Liver (tissue), 9 donors: ENCODE measurements around the gene DIS3L2. TPM values are rescaled to one million over a fixed set of nuclear protein-coding genes. Genes with fewer than 3 reads are reported as not detected.

ENCODE experiments used
- DNase-seq: peaks from one replicate; pipeline ENCODE4 v3.0.0-alpha.2; 2017; ENCODE audit warnings: low spot score
- H3K27ac ChIP-seq, 2 donors: one replicate each; pipeline ENCODE4 v1.7.0; 2013; ENCODE audit warnings: inconsistent platforms in 2 of 2, low read length in 2 of 2, control low read depth in 1 of 2, low read depth in 1 of 2, mild to moderate bottlenecking in 1 of 2
- H3K27me3 ChIP-seq, 4 donors: one replicate each; pipeline versions ENCODE4 v1.6.1 to v1.7.0; 2013; ENCODE audit warnings: low read length in 3 of 4, inconsistent platforms in 1 of 4, mild to moderate bottlenecking in 1 of 4, moderate library complexity in 1 of 4; ENCODE audit not compliant: control insufficient read depth in 4 of 4, insufficient read depth in 4 of 4
- H3K36me3 ChIP-seq, 4 donors: one replicate each; pipeline versions ENCODE4 v1.6.1 to v1.7.0; 2013; ENCODE audit warnings: low read length in 3 of 4, mild to moderate bottlenecking in 3 of 4, low read depth in 1 of 4, moderate library complexity in 1 of 4; ENCODE audit not compliant: control insufficient read depth in 4 of 4, insufficient read depth in 3 of 4
- H3K4me1 ChIP-seq, 4 donors: one replicate each; pipeline versions ENCODE4 v1.6.1 to v1.7.0; 2013; ENCODE audit warnings: low read length in 3 of 4, mild to moderate bottlenecking in 3 of 4, moderate library complexity in 1 of 4; ENCODE audit not compliant: control insufficient read depth in 4 of 4, insufficient read depth in 4 of 4
- H3K4me3 ChIP-seq, 3 donors: one replicate each; pipeline versions ENCODE4 v1.6.1 to v1.7.0; 2013; ENCODE audit warnings: low read length in 3 of 3, control low read depth in 1 of 3, low read depth in 1 of 3, mild to moderate bottlenecking in 1 of 3
- H3K9ac ChIP-seq, 2 donors: one replicate each; pipeline ENCODE4 v1.7.0; 2013; ENCODE audit warnings: low read length in 2 of 2, mild to moderate bottlenecking in 2 of 2, moderate library complexity in 2 of 2, control low read depth in 1 of 2, low read depth in 1 of 2
- H3K9me3 ChIP-seq, 4 donors: one replicate each; pipeline versions ENCODE4 v1.6.1 to v1.7.0; 2013; ENCODE audit warnings: low read length in 3 of 4; ENCODE audit not compliant: control insufficient read depth in 4 of 4
- EGR1 ChIP-seq, 2 donors: IDR thresholded peaks; 2 replicates each; pipeline ENCODE4 v1.6.1; 2016 to 2018; ENCODE audit warnings: antibody characterized with exemption in 2 of 2, low read depth in 2 of 2
- FOXA1 ChIP-seq: IDR thresholded peaks from 2 replicates; pipeline ENCODE4 v1.6.1; 2016; ENCODE audit warnings: antibody characterized with exemption
- FOXA2 ChIP-seq: IDR thresholded peaks from 2 replicates; pipeline ENCODE4 v1.6.1; 2016; ENCODE audit warnings: antibody characterized with exemption
- GABPA ChIP-seq, 2 donors: IDR thresholded peaks in 1 of 2; conservative IDR thresholded peaks in 1 of 2; 2 replicates each; pipeline ENCODE4 v1.6.1; 2016; ENCODE audit warnings: antibody characterized with exemption in 2 of 2, mild to moderate bottlenecking in 1 of 2, moderate library complexity in 1 of 2
- HNF4G ChIP-seq: IDR thresholded peaks from 2 replicates; pipeline ENCODE4 v1.6.1; 2016; ENCODE audit warnings: antibody characterized with exemption
- JUND ChIP-seq, 2 donors: IDR thresholded peaks; 2 replicates each; pipeline ENCODE4 v1.6.1; 2016; ENCODE audit warnings: antibody characterized with exemption in 2 of 2
- NR2F2 ChIP-seq: IDR thresholded peaks from 2 replicates; pipeline ENCODE4 v1.6.1; 2016; ENCODE audit warnings: antibody characterized with exemption
- RAD21 ChIP-seq, 2 donors: IDR thresholded peaks; 2 replicates each; pipeline ENCODE4 v1.6.1; 2016; ENCODE audit warnings: antibody characterized with exemption in 2 of 2, mild to moderate bottlenecking in 2 of 2
- RXRA ChIP-seq, 2 donors: IDR thresholded peaks; 2 replicates each; pipeline ENCODE4 v1.6.1; 2017 to 2018; ENCODE audit warnings: antibody characterized with exemption in 2 of 2, mild to moderate bottlenecking in 1 of 2
- SP1 ChIP-seq: IDR thresholded peaks from 2 replicates; pipeline ENCODE4 v1.6.1; 2018; ENCODE audit warnings: antibody characterized with exemption, mild to moderate bottlenecking
- TAF1 ChIP-seq: conservative IDR thresholded peaks from 2 replicates; pipeline ENCODE4 v1.6.1; 2016; ENCODE audit warnings: antibody characterized with exemption, mild to moderate bottlenecking
- YY1 ChIP-seq: IDR thresholded peaks from 2 replicates; pipeline ENCODE4 v1.6.1; 2016; ENCODE audit warnings: antibody characterized with exemption, mild to moderate bottlenecking
- WGBS: extraction: QIAGEN DNeasy Blood & Tissue Kit; methylation state at CpG from one replicate; pipeline ENCODE4 v1.1.7; 2013; 5-methylcytosine and 5-hydroxymethylcytosine counted together
- polyA plus RNA-seq, 2 donors: library from polyadenylated mRNA; stranded (reverse) in 1 of 2; unstranded in 1 of 2; fragments of 200-250 nt in 1 of 2; fragments of >200 nt in 1 of 2; fragmentation: Nextera tagmentation in 1 of 2; extraction: Ambion mirVana in 1 of 2; gene quantifications; one replicate each; pipeline versions ENCODE4 v1.2.1 to v1.2.3, GENCODE V29; 2013 to 2015
- total RNA-seq, 2 donors: library from RNA; depleted of rRNA; stranded (reverse); fragments of >200 nt; gene quantifications; one replicate each; pipeline ENCODE4 v1.2.3, GENCODE V29; 2014
- TF ChIP-seq, protein P1 (sequence below): IDR thresholded peaks from 2 replicates; pipeline ENCODE4 v1.6.1; 2016; ENCODE audit warnings: antibody characterized with exemption, mild to moderate bottlenecking
- TF ChIP-seq, protein P2 (sequence below): IDR thresholded peaks from 2 replicates; pipeline ENCODE4 v1.6.1; 2016; ENCODE audit warnings: antibody characterized with exemption
- TF ChIP-seq, protein P3 (sequence below): IDR thresholded peaks from 2 replicates; pipeline ENCODE4 v1.6.1; 2016; ENCODE audit warnings: antibody characterized with exemption
- TF ChIP-seq, protein P4 (sequence below): fragments of 150-350 bp; IDR thresholded peaks from 2 replicates; pipeline ENCODE4 v1.5.1; 2017; ENCODE audit warnings: improper control_type of control experiment, low read depth, low read length; ENCODE audit not compliant: missing input control
- TF ChIP-seq, protein P5 (sequence below): IDR thresholded peaks from 2 replicates; pipeline ENCODE4 v1.6.1; 2016; ENCODE audit warnings: antibody characterized with exemption
- donor health status: healthy.
- donor health status: healthy.
- donor health status: healthy.
- donor health status: healthy.
- donor health status: healthy.

Gene DIS3L2
- total and polyA plus RNA-seq, 4 donors, result 5.7 to 21.5 (median 8.8) TPM

DNA sequence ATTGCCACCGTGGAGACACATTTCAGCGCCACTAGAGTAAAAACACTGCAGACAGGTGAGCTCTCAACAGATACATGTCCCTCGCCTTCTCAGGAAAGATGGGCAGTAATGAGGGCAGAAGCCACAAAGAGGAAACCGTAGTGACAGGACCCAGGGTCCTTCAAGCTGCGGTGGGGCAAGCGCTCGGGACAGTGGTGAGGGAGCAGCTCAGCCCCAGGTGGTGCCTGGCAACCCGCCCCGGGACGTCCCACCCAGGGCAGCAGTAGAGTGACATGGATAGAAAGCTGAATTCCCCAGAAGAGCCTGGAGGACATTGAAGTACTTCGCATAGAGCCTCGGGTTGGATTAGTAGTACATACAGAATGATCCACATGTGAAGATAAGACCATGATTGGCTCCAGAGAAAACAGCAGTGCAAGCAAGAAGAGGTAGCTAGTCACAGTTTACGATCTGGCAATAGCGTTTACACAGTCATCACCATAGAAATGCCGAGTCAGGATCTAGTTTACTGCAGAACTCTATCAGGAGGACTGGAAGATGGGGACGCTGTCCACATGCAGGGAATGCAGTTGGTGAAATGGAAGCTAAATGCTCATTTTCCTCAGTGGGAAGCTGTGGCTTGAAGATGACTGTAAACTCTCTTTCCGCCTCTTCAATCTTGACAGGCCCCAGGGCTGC, 379.7 kb downstream of the DIS3L2 start:
- 88% methylated on average over 17 of the region's 17 CpGs for whole genome bisulfite sequencing
- no peak overlapping the region for H3K9ac ChIP-seq
- no peak for DNase-seq

DNA sequence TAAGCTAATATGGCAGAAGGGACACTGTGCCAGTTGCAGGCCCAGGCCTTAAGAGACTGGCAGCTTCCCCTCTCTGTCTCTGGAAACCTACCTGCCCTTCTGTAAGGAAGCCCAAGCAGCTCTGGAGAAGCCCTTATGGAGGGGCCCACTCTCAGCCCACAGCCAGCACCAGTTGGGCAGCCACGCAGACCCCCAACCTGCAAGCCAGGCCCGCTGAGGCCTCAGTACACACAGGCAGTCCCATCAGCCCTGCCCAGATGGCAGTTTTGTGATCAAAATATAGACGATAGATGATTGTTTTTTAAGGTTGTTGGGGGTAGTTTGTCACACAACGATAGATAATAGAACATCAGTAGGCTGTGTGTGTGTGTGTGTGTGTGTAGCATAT, 380.2 kb downstream of the DIS3L2 start:
- Histone ChIP-seq H3K9me3 (no peaks in the 10 kb centered on the region), H3K4me3 (no peak overlapping the region), H3K4me1 (no peaks in the 10 kb centered on the region), H3K27me3 (no peaks in the 10 kb centered on the region), H3K9ac (no peak overlapping the region), H3K36me3 (peaks cover 0 to 2% (median 0%) of the 10 kb centered on the region in 4 donors), H3K27ac (no peak overlapping the region)
- DNase-seq, result no peak
- WGBS, result 94% methylated on average over 4 of the region's 4 CpGs
- TF ChIP-seq RXRA (IDR thresholded peaks at IDR 0.05), result no peak
- TF ChIP-seq, protein P1, sequence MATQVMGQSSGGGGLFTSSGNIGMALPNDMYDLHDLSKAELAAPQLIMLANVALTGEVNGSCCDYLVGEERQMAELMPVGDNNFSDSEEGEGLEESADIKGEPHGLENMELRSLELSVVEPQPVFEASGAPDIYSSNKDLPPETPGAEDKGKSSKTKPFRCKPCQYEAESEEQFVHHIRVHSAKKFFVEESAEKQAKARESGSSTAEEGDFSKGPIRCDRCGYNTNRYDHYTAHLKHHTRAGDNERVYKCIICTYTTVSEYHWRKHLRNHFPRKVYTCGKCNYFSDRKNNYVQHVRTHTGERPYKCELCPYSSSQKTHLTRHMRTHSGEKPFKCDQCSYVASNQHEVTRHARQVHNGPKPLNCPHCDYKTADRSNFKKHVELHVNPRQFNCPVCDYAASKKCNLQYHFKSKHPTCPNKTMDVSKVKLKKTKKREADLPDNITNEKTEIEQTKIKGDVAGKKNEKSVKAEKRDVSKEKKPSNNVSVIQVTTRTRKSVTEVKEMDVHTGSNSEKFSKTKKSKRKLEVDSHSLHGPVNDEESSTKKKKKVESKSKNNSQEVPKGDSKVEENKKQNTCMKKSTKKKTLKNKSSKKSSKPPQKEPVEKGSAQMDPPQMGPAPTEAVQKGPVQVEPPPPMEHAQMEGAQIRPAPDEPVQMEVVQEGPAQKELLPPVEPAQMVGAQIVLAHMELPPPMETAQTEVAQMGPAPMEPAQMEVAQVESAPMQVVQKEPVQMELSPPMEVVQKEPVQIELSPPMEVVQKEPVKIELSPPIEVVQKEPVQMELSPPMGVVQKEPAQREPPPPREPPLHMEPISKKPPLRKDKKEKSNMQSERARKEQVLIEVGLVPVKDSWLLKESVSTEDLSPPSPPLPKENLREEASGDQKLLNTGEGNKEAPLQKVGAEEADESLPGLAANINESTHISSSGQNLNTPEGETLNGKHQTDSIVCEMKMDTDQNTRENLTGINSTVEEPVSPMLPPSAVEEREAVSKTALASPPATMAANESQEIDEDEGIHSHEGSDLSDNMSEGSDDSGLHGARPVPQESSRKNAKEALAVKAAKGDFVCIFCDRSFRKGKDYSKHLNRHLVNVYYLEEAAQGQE, result no peak
- TF ChIP-seq GABPA (IDR thresholded peaks at IDR 0.05 in 1 of 2, conservative IDR thresholded peaks at IDR 0.05 in 1 of 2), result no peak

More for the DNA sequence above, 379.7 kb downstream of the DIS3L2 start:
- H3K9me3 ChIP-seq, result no peaks in the 10 kb centered on the region
- H3K36me3 ChIP-seq, result peaks cover 0 to 2% (median 0%) of the 10 kb centered on the region in 4 donors
- H3K27ac ChIP-seq, result no peak overlapping the region
- TF ChIP-seq HNF4G, result no peak
- TF ChIP-seq EGR1 (IDR thresholded peaks at IDR 0.05; ENCODE audit: low read depth in 2 of 2), result no peak
- no peak for TF ChIP-seq NR2F2
- TF ChIP-seq, protein P2, sequence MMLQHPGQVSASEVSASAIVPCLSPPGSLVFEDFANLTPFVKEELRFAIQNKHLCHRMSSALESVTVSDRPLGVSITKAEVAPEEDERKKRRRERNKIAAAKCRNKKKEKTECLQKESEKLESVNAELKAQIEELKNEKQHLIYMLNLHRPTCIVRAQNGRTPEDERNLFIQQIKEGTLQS, result no peak
- no peaks in the 10 kb centered on the region for H3K4me1 ChIP-seq
- H3K4me3 ChIP-seq, result no peak overlapping the region
- H3K27me3 ChIP-seq, result no peaks in the 10 kb centered on the region

DNA sequence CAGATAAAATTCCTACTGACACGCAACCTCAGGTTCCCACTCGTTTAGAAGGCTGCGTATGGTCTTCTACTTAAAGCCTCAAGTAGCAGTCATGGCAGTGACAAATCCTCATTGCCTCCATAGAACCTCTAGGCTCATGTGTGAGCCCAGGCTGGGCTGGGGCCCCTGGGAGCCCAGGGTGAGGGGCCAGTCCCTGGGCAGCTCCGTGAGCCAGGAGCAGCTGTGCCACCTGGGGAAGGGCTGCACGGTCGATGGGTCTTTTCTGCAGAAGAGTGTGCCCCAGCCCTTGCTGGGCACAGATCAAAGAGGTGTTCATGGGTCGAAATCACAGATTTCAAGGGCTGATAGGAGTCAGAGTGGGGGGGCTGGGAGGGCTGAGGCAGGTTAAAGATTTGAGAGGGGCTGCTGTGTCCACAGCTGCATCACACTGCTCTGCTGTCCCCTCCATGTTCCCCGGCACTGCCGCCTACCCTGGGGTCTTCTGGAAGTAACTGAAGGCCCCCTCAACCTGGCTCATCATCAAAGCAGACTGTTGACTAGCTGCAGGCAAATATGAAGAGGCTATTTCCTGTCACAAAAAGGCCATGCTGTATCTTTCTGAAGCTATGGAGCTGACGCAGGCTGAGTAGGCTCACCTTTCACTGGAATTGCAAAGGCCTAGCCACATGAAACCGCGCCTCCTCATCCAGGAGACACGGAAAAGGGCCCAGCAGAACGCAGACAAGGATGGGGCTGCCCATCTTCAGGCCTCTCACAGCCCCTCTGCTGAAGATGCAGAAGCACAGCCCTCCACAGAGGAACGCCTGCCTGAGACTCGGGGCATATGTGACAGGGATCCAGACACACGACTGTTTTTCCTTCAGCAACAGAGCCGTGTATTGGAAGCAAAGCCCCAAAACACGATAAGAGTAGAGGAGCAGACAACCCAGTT, 381.4 kb downstream of the DIS3L2 start:
- H3K4me1 ChIP-seq, result no peaks in the 10 kb centered on the region
- H3K9me3 ChIP-seq, result no peaks in the 10 kb centered on the region
- H3K9ac ChIP-seq, result no peak overlapping the region
- 78% methylated on average over 19 of the region's 19 CpGs for WGBS
- no peak overlapping the region for H3K27ac ChIP-seq
- H3K36me3 ChIP-seq, result no peaks in the 10 kb centered on the region
- H3K27me3 ChIP-seq, result no peaks in the 10 kb centered on the region
- no peak for DNase-seq
- no peak overlapping the region for H3K4me3 ChIP-seq
- TF ChIP-seq YY1, result no peak
- no peak for TF ChIP-seq NR2F2
- no peak for TF ChIP-seq JUND (IDR thresholded peaks at IDR 0.05)
- TF ChIP-seq, protein P2, result no peak
- TF ChIP-seq TAF1, result no peak
- TF ChIP-seq SP1, result no peak
- TF ChIP-seq, protein P3, sequence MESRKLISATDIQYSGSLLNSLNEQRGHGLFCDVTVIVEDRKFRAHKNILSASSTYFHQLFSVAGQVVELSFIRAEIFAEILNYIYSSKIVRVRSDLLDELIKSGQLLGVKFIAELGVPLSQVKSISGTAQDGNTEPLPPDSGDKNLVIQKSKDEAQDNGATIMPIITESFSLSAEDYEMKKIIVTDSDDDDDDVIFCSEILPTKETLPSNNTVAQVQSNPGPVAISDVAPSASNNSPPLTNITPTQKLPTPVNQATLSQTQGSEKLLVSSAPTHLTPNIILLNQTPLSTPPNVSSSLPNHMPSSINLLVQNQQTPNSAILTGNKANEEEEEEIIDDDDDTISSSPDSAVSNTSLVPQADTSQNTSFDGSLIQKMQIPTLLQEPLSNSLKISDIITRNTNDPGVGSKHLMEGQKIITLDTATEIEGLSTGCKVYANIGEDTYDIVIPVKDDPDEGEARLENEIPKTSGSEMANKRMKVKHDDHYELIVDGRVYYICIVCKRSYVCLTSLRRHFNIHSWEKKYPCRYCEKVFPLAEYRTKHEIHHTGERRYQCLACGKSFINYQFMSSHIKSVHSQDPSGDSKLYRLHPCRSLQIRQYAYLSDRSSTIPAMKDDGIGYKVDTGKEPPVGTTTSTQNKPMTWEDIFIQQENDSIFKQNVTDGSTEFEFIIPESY, result no peak
- TF ChIP-seq EGR1 (IDR thresholded peaks at IDR 0.05; ENCODE audit: low read depth in 2 of 2), result no peak
- TF ChIP-seq, protein P4, sequence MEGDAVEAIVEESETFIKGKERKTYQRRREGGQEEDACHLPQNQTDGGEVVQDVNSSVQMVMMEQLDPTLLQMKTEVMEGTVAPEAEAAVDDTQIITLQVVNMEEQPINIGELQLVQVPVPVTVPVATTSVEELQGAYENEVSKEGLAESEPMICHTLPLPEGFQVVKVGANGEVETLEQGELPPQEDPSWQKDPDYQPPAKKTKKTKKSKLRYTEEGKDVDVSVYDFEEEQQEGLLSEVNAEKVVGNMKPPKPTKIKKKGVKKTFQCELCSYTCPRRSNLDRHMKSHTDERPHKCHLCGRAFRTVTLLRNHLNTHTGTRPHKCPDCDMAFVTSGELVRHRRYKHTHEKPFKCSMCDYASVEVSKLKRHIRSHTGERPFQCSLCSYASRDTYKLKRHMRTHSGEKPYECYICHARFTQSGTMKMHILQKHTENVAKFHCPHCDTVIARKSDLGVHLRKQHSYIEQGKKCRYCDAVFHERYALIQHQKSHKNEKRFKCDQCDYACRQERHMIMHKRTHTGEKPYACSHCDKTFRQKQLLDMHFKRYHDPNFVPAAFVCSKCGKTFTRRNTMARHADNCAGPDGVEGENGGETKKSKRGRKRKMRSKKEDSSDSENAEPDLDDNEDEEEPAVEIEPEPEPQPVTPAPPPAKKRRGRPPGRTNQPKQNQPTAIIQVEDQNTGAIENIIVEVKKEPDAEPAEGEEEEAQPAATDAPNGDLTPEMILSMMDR, result no peak
- no peak for TF ChIP-seq FOXA2
- TF ChIP-seq, protein P5, sequence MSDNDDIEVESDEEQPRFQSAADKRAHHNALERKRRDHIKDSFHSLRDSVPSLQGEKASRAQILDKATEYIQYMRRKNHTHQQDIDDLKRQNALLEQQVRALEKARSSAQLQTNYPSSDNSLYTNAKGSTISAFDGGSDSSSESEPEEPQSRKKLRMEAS, result no peak
- no peak for TF ChIP-seq RAD21 (IDR thresholded peaks at IDR 0.05)
- TF ChIP-seq FOXA1, result no peak
- no peak for TF ChIP-seq HNF4G
- TF ChIP-seq GABPA (IDR thresholded peaks at IDR 0.05 in 1 of 2, conservative IDR thresholded peaks at IDR 0.05 in 1 of 2), result no peak
